Transverse colon (tissue), 3 donors: ENCODE results near the gene ORC1.

ENCODE experiments used
- CTCF ChIP-seq, 5 experiments: fragments of 200-600 bp in 3 of 5; fragments of 450-650 bp in 2 of 5; sonication (generic) in 3 of 5; IDR thresholded peaks; 1 replicate in 2 of 5; 2 replicates in 3 of 5; pipeline ENCODE4 v1.5.1; 2016 to 2017; ENCODE audit warnings: antibody characterized with exemption in 5 of 5, inconsistent platforms in 3 of 5, mild to moderate bottlenecking in 2 of 5, moderate library complexity in 1 of 5
- EP300 ChIP-seq: sonication (generic); formaldehyde crosslinking; IDR thresholded peaks from one replicate; pipeline ENCODE4 v1.6.1; 2017; ENCODE audit warnings: antibody characterized with exemption, low read depth
- POLR2A ChIP-seq: fragments of 450-650 bp; IDR thresholded peaks from one replicate; pipeline ENCODE4 v1.6.1; 2016; ENCODE audit warnings: antibody characterized with exemption, mild to moderate bottlenecking, moderate library complexity

GRCh38 chr1:52399629-52400028, 4.6 kb downstream of the ORC1 start:
- TF ChIP-seq EP300 = no peak
- TF ChIP-seq CTCF (IDR thresholded peaks at IDR 0.05) = no peak
- TF ChIP-seq POLR2A = no peak
